Large intestine (tissue), 3 donors: Measurements from ENCODE around the gene TTC3. TPM values are rescaled to one million over a fixed set of nuclear protein-coding genes. Genes with fewer than 3 reads are reported as not detected.

Experiments used
- DNase-seq, 2 donors: peaks; one replicate each; pipeline versions ENCODE4 v3.0.0 to v3.0.0-alpha.2; 2013
- H3K27ac ChIP-seq: one replicate; pipeline ENCODE4 v1.5.1; 2013; ENCODE audit warnings: low read length
- H3K27me3 ChIP-seq: 2 replicates; pipeline ENCODE4 v1.6.1; 2013; ENCODE audit warnings: low read length; ENCODE audit not compliant: control insufficient read depth, insufficient read depth
- H3K36me3 ChIP-seq: 2 replicates; pipeline ENCODE4 v1.6.1; 2013; ENCODE audit warnings: low read length; ENCODE audit not compliant: control insufficient read depth, insufficient read depth
- H3K4me1 ChIP-seq: one replicate; pipeline ENCODE4 v1.6.1; 2013; ENCODE audit warnings: low read length; ENCODE audit not compliant: control insufficient read depth, insufficient read depth
- H3K4me3 ChIP-seq: one replicate; pipeline ENCODE4 v1.5.1; 2013; ENCODE audit warnings: low read length
- H3K9me3 ChIP-seq: one replicate; pipeline ENCODE4 v1.6.1; 2013; ENCODE audit warnings: mild to moderate bottlenecking, low read depth, low read length, moderate library complexity; ENCODE audit not compliant: control insufficient read depth
- WGBS: methylation state at CpG from one replicate; pipeline ENCODE4 v1.1.5; 2013; ENCODE audit warnings: low lambda C conversion rate; ENCODE audit not compliant: insufficient coverage; 5-methylcytosine and 5-hydroxymethylcytosine counted together
- polyA plus RNA-seq: library from polyadenylated mRNA; unstranded; fragments of 120-200 nt; gene quantifications from one replicate; pipeline ENCODE4 v1.2.1, GENCODE V29; 2013

TTC3 gene
- polyA plus RNA-seq, 1 donor: 108 TPM

- H3K4me3 ChIP-seq: no peak overlapping the region
- WGBS: 98% methylated on average over 9 of the region's 19 CpGs
- H3K27me3 ChIP-seq: no peaks in the 10 kb centered on the region
- no peak for DNase-seq
- H3K4me1 ChIP-seq: no peaks in the 10 kb centered on the region
- peaks cover 77% of the 10 kb centered on the region for H3K36me3 ChIP-seq
- H3K9me3 ChIP-seq: no peaks in the 10 kb centered on the region
- H3K27ac ChIP-seq: no peak overlapping the region
Observed at GRCh38 chr21:37232274-37233018, 159.4 kb downstream of the TTC3 start.

- peaks cover 75% of the 10 kb centered on the region for H3K36me3 ChIP-seq
- DNase-seq: no peak
Observed at GRCh38 chr21:37233551-37234146, 160.6 kb downstream of the TTC3 start.

GRCh38 chr21:37237346-37237745 lies 164.3 kb downstream of the TTC3 start:
- no peaks in the 10 kb centered on the region for H3K27me3 ChIP-seq
- no peak overlapping the region for H3K4me3 ChIP-seq
- no peaks in the 10 kb centered on the region for H3K9me3 ChIP-seq
- WGBS: no CpG with 5 or more reads among the region's 2 CpGs
- DNase-seq: no peak
- no peak overlapping the region for H3K27ac ChIP-seq
- no peaks in the 10 kb centered on the region for H3K4me1 ChIP-seq
- peaks cover 59% of the 10 kb centered on the region for H3K36me3 ChIP-seq

More at GRCh38 chr21:37233551-37234146, 160.6 kb downstream of the TTC3 start:
- Histone ChIP-seq H3K9me3 (no peaks in the 10 kb centered on the region), H3K4me1 (no peaks in the 10 kb centered on the region), H3K27ac (no peak overlapping the region), H3K27me3 (no peaks in the 10 kb centered on the region), H3K4me3 (no peak overlapping the region)
- no CpG with 5 or more reads among the region's 9 CpGs for WGBS

GRCh38 chr21:37237764-37238163 lies 164.7 kb downstream of the TTC3 start:
- Histone ChIP-seq H3K4me3 (no peak overlapping the region), H3K27ac (no peak overlapping the region), H3K27me3 (no peaks in the 10 kb centered on the region), H3K36me3 (peaks cover 55% of the 10 kb centered on the region), H3K9me3 (no peaks in the 10 kb centered on the region), H3K4me1 (no peaks in the 10 kb centered on the region)
- no peak for DNase-seq
- WGBS: no CpG with 5 or more reads among the region's 4 CpGs

GRCh38 chr21:37240978-37241377 lies 167.9 kb downstream of the TTC3 start:
- no peak for DNase-seq
- Histone ChIP-seq H3K9me3 (no peaks in the 10 kb centered on the region), H3K27ac (no peak overlapping the region), H3K27me3 (no peaks in the 10 kb centered on the region), H3K4me1 (no peaks in the 10 kb centered on the region), H3K4me3 (no peak overlapping the region), H3K36me3 (peaks cover 39% of the 10 kb centered on the region)
- WGBS: no CpG with 5 or more reads among the region's 8 CpGs

- 93% methylated on average over 2 of the region's 7 CpGs for WGBS
- no peaks in the 10 kb centered on the region for H3K27me3 ChIP-seq
- H3K4me3 ChIP-seq: no peak overlapping the region
- H3K9me3 ChIP-seq: no peaks in the 10 kb centered on the region
- H3K27ac ChIP-seq: no peak overlapping the region
- no peak for DNase-seq
- peaks cover 37% of the 10 kb centered on the region for H3K36me3 ChIP-seq
- no peaks in the 10 kb centered on the region for H3K4me1 ChIP-seq
Observed at GRCh38 chr21:37241426-37241825, 168.4 kb downstream of the TTC3 start.

GRCh38 chr21:37243961-37244360 lies 170.9 kb downstream of the TTC3 start:
- H3K9me3 ChIP-seq: no peaks in the 10 kb centered on the region
- WGBS: no CpG with 5 or more reads among the region's 6 CpGs

GRCh38 chr21:37244501-37245095 lies 171.5 kb downstream of the TTC3 start:
- Histone ChIP-seq H3K9me3 (no peaks in the 10 kb centered on the region), H3K27me3 (no peaks in the 10 kb centered on the region), H3K36me3 (peaks cover 12% of the 10 kb centered on the region), H3K27ac (no peak overlapping the region), H3K4me3 (no peak overlapping the region), H3K4me1 (no peaks in the 10 kb centered on the region)
- WGBS: no CpG with 5 or more reads among the region's 12 CpGs
- DNase-seq: no peak

More at GRCh38 chr21:37243961-37244360, 170.9 kb downstream of the TTC3 start:
- Histone ChIP-seq H3K36me3 (peaks cover 15% of the 10 kb centered on the region), H3K27ac (no peak overlapping the region), H3K4me3 (no peak overlapping the region), H3K27me3 (no peaks in the 10 kb centered on the region), H3K4me1 (no peaks in the 10 kb centered on the region)
- DNase-seq: no peak

- WGBS: no CpG with 5 or more reads among the region's 8 CpGs
Observed at GRCh38 chr21:37245151-37245550, 172.1 kb downstream of the TTC3 start.

GRCh38 chr21:37248298-37248697 lies 175.2 kb downstream of the TTC3 start:
- DNase-seq: no peak
- 100% methylated on average over 1 of the region's 1 CpG for WGBS
- no peaks in the 10 kb centered on the region for H3K27me3 ChIP-seq
- no peaks in the 10 kb centered on the region for H3K4me1 ChIP-seq
- H3K27ac ChIP-seq: no peak overlapping the region
- H3K36me3 ChIP-seq: peaks cover 2% of the 10 kb centered on the region
- no peak overlapping the region for H3K4me3 ChIP-seq
- no peaks in the 10 kb centered on the region for H3K9me3 ChIP-seq

More at GRCh38 chr21:37245151-37245550, 172.1 kb downstream of the TTC3 start:
- Histone ChIP-seq H3K36me3 (peaks cover 11% of the 10 kb centered on the region), H3K27me3 (no peaks in the 10 kb centered on the region), H3K4me3 (no peak overlapping the region), H3K27ac (no peak overlapping the region), H3K4me1 (no peaks in the 10 kb centered on the region), H3K9me3 (no peaks in the 10 kb centered on the region)
- DNase-seq: peak in 1 of 2 donors; percentile 20
